Muscle of leg (tissue), 11 donors: ENCODE data around the gene HS3ST3A1. TPM values are rescaled to one million over a fixed set of nuclear protein-coding genes. Genes with fewer than 3 reads are reported as not detected.

Source experiments
- DNase-seq: peaks from one replicate; pipeline ENCODE4 v3.0.0; 2013
- H3K27ac ChIP-seq: one replicate; pipeline ENCODE4 v1.5.1; 2013; ENCODE audit warnings: mild to moderate bottlenecking, low read length, control low read depth
- H3K27me3 ChIP-seq: one replicate; pipeline ENCODE4 v1.6.1; 2013; ENCODE audit warnings: low read length; ENCODE audit not compliant: control insufficient read depth, insufficient read depth
- H3K36me3 ChIP-seq: one replicate; pipeline ENCODE4 v1.6.1; 2013; ENCODE audit warnings: low read length; ENCODE audit not compliant: control insufficient read depth, insufficient read depth
- H3K4me1 ChIP-seq: one replicate; pipeline ENCODE4 v1.6.1; 2013; ENCODE audit warnings: low read length; ENCODE audit not compliant: control insufficient read depth, insufficient read depth
- H3K4me3 ChIP-seq: one replicate; pipeline ENCODE4 v1.5.1; 2013; ENCODE audit warnings: low read length, control low read depth
- H3K9me3 ChIP-seq: replicated peaks from 2 replicates; pipeline ENCODE4 v1.6.1; 2013; ENCODE audit warnings: low read depth, low read length; ENCODE audit not compliant: control insufficient read depth
- WGBS: methylation state at CpG from one replicate; pipeline ENCODE4 v1.1.5; 2013; ENCODE audit warnings: missing lambda C conversion rate; ENCODE audit not compliant: insufficient coverage; 5-methylcytosine and 5-hydroxymethylcytosine counted together
- polyA plus RNA-seq, 8 donors: library from polyadenylated mRNA; unstranded; fragments of 120-200 nt; gene quantifications; one replicate each; pipeline versions ENCODE4 v1.2.1 to v1.2.3, GENCODE V29; 2013; ENCODE audit warnings: inconsistent platforms in 1 of 8, low replicate concordance in 1 of 8; ENCODE audit not compliant: insufficient read length in 8 of 8, insufficient read depth in 1 of 8
- total RNA-seq: library from RNA; stranded (reverse); fragments of 120-200 nt; gene quantifications from one replicate; pipeline ENCODE4 v1.2.4, GENCODE V29; 2013

The HS3ST3A1 gene
- total and polyA plus RNA-seq, 9 donors = 0.68 to 3.8 (median 2.3) TPM

GRCh38 chr17:13523164-13523563 is 78.6 kb downstream of the HS3ST3A1 start:
- 55% methylated on average over 5 of the region's 5 CpGs for WGBS
- H3K4me3 ChIP-seq = no peak overlapping the region
- no peaks in the 10 kb centered on the region for H3K36me3 ChIP-seq

DNA sequence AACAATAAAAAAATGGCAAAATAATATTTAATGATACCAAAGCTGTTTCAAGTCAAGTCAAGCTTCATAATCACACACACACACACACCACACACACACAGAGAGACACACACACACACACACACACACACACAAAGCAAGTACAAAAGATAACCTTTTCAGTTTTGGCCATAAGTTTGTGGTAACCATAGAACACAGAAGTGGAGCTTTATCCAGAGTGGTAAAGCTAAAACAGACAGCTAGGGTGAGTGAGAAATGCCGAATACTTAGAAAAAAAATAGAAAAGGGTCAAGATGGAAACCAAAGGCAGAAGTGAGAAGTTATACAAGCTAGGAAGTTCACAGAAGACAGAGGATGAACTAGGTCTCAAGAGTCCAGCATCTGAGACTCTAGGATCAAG is 79.0 kb downstream of the HS3ST3A1 start:
- Histone ChIP-seq H3K36me3 (no peaks in the 10 kb centered on the region), H3K27me3 (no peaks in the 10 kb centered on the region), H3K9me3 (no peaks in the 10 kb centered on the region), H3K4me3 (no peak overlapping the region), H3K4me1 (no peaks in the 10 kb centered on the region), H3K27ac (no peak overlapping the region)
- DNase-seq = no peak
- WGBS = 38% methylated on average over 1 of the region's 1 CpG

More at GRCh38 chr17:13523164-13523563, 78.6 kb downstream of the HS3ST3A1 start:
- Histone ChIP-seq H3K27ac (no peak overlapping the region), H3K9me3 (no peaks in the 10 kb centered on the region), H3K27me3 (no peaks in the 10 kb centered on the region), H3K4me1 (no peaks in the 10 kb centered on the region)
- DNase-seq = no peak

GRCh38 chr17:13521784-13522183 is 79.9 kb downstream of the HS3ST3A1 start:
- Histone ChIP-seq H3K27ac (no peak overlapping the region), H3K4me3 (no peak overlapping the region), H3K27me3 (no peaks in the 10 kb centered on the region), H3K36me3 (no peaks in the 10 kb centered on the region), H3K9me3 (no peaks in the 10 kb centered on the region), H3K4me1 (no peaks in the 10 kb centered on the region)
- DNase-seq = no peak
- whole genome bisulfite sequencing = no CpG with 5 or more reads among the region's 4 CpGs

DNA sequence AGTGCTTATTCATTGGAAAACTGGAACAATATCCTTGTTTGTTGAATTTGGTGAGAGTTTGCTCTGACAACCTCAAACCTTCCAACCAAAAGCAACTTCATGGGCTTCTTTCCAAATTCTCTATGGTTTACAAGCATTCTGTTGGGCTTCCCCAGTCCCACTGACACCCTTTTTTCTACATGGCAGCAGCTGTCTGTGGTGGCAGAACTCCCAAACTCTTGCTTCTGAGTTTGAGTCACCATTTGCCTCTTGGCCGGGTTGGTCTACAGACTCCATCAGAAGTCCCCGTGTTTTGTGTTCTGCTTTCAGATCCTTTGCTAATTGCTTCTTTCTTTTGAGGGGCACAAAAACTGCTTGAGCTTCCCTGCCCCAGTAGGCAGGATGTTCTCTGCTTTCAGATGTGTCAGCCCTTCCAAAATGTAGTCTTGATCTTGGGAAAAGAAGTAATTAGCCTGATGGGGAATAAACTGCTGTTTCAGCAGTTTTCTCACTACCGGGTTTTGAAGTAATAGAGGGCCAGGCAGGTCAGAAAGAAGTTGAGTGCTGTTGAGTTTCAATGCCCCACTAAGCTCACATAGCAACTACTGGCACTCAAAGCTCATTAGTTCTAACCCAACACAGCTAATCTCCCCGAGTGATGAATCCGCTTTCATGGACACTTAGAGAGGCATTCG is 80.7 kb downstream of the HS3ST3A1 start:
- H3K9me3 ChIP-seq = no peaks in the 10 kb centered on the region
- DNase-seq = no peak
- no peaks in the 10 kb centered on the region for H3K27me3 ChIP-seq
- 96% methylated on average over 2 of the region's 6 CpGs for WGBS
- H3K4me1 ChIP-seq = no peaks in the 10 kb centered on the region
- H3K27ac ChIP-seq = no peak overlapping the region
- no peak overlapping the region for H3K4me3 ChIP-seq
- H3K36me3 ChIP-seq = no peaks in the 10 kb centered on the region

GRCh38 chr17:13518261-13519000 is 83.3 kb downstream of the HS3ST3A1 start:
- Histone ChIP-seq H3K27ac (no peak overlapping the region), H3K27me3 (no peaks in the 10 kb centered on the region), H3K4me1 (no peaks in the 10 kb centered on the region), H3K4me3 (no peak overlapping the region), H3K9me3 (no peaks in the 10 kb centered on the region), H3K36me3 (no peaks in the 10 kb centered on the region)
- no CpG with 5 or more reads among the region's 2 CpGs for whole genome bisulfite sequencing
- DNase-seq = peak; percentile 25

GRCh38 chr17:13513039-13513405 is 88.7 kb downstream of the HS3ST3A1 start:
- peaks cover 6% of the 10 kb centered on the region for H3K4me1 ChIP-seq
- H3K4me3 ChIP-seq = no peak overlapping the region
- WGBS = 13% methylated on average over 7 of the region's 8 CpGs
- peak; percentile 78 for DNase-seq
- H3K27me3 ChIP-seq = no peaks in the 10 kb centered on the region
- H3K27ac ChIP-seq = peak overlapping the region; percentile 38
- H3K9me3 ChIP-seq = no peaks in the 10 kb centered on the region
- H3K36me3 ChIP-seq = no peaks in the 10 kb centered on the region

GRCh38 chr17:13510062-13510461 is 91.7 kb downstream of the HS3ST3A1 start:
- 22% methylated on average over 5 of the region's 6 CpGs for WGBS
- Histone ChIP-seq H3K27ac (no peak overlapping the region), H3K36me3 (no peaks in the 10 kb centered on the region), H3K27me3 (no peaks in the 10 kb centered on the region), H3K4me3 (no peak overlapping the region), H3K4me1 (peaks cover 6% of the 10 kb centered on the region), H3K9me3 (no peaks in the 10 kb centered on the region)
- DNase-seq = peak; percentile 32

DNA sequence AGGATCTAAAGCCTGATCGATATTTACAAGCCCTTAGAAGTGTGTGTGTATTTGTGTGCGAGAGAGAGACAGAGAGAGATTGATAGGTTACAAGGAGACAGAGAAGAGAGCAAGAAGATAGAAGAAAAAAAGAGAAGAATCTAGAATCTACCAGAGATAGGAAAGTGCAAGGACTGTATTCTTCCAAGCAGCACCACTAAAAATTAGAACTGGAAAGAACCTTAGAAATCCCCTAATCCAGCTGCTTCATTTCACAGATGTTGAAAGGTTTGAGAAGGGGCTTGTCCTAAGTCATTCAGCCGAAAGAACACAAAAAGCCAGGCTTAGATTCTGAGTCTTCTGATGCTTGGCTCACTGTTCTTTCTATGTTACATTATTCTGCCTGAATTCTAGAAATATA is 92.2 kb downstream of the HS3ST3A1 start:
- Histone ChIP-seq H3K27ac (no peak overlapping the region), H3K4me1 (peaks cover 6% of the 10 kb centered on the region), H3K9me3 (no peaks in the 10 kb centered on the region), H3K36me3 (no peaks in the 10 kb centered on the region), H3K4me3 (no peak overlapping the region), H3K27me3 (no peaks in the 10 kb centered on the region)
- DNase-seq = peak; percentile 45
- WGBS = 75% methylated on average over 2 of the region's 3 CpGs

- no peak for DNase-seq
- H3K36me3 ChIP-seq = no peaks in the 10 kb centered on the region
- H3K9me3 ChIP-seq = no peaks in the 10 kb centered on the region
- no peak overlapping the region for H3K4me3 ChIP-seq
- no CpG with 5 or more reads among the region's 2 CpGs for WGBS
- H3K4me1 ChIP-seq = peaks cover 6% of the 10 kb centered on the region
- H3K27ac ChIP-seq = no peak overlapping the region
- no peaks in the 10 kb centered on the region for H3K27me3 ChIP-seq
These were observed 92.8 kb downstream of the HS3ST3A1 start for GRCh38 chr17:13508896-13509295.

DNA sequence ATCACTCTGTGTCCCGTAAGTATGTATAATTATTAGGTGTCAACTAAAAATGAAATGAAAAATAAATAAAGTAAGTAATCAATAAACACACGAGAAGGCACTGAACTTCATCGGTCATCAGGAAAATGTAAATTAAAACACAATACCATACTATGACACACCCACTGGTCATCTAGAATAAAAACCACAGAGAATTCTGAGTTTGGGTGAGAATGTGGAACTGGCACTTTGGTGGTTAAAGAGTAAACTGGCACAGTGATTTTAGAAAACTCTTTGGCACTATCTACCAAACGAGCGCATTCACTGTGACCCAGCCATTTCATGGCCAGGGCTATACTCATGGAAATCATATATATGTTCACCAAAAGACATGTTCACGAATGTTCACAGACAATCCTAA is 98.2 kb downstream of the HS3ST3A1 start:
- no peaks in the 10 kb centered on the region for H3K27me3 ChIP-seq
- H3K27ac ChIP-seq = no peak overlapping the region
- H3K9me3 ChIP-seq = no peaks in the 10 kb centered on the region
- DNase-seq = no peak
- no peaks in the 10 kb centered on the region for H3K36me3 ChIP-seq
- no peak overlapping the region for H3K4me3 ChIP-seq
- 94% methylated on average over 2 of the region's 6 CpGs for WGBS
- no peaks in the 10 kb centered on the region for H3K4me1 ChIP-seq
